ENCODE measurements around the gene WNK2. TPM values are rescaled to one million over a fixed set of nuclear protein-coding genes. Genes with fewer than 3 reads are reported as not detected.

Gene WNK2
- total RNA-seq, 1 donor from 2014 or later, result 6.2 TPM

DNA sequence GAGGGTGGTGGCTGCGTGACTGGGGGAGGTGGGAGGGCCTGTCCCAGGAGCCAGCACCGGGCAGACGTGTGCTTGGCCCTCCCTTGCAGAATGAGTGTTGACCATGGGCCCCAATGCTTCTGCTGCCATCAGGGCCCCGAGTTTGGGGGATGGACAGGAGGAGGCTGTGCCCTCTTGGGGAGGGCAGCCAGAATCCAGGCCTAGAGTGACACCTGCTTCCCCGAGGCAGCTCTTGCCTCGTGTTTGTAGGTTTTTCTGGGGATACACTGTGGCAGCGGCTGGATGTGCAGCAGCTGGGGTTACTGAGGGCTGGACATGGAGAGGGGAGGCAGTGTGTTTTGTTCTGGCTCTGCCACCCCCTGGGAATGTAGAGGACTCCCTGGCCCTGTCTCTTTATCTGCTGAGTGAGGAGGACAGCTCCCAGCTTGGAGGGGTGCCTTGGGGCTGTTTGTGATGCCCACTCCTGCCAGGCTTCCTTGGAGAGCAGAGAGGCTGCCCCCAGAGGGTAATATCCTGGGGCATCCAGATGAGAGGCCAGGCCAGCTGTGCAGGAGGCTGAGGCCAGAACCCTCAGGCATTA is 22.7 kb downstream of the WNK2 start:
- peaks cover 41% of the 10 kb centered on the region for H4K20me1 ChIP-seq (ENCODE audit: low read depth)
- peaks cover 5% of the 10 kb centered on the region for H3K79me2 ChIP-seq (ENCODE audit: low read depth)
- Mint-ChIP-seq H3K27me3 (ENCODE audit: insufficient read depth, low read depth) (peaks cover 7% of the 10 kb centered on the region), H3K27ac (peak overlapping the region; percentile 98), H3K9me3 (no peaks in the 10 kb centered on the region), H3K4me1 (peaks cover 73% of the 10 kb centered on the region), H3K4me3 (peak overlapping the region; percentile 57), H3K36me3 (peaks cover 2% of the 10 kb centered on the region)
- no peaks in the 10 kb centered on the region for H3K9me3 ChIP-seq (ENCODE audit: low read depth)
- no peak overlapping the region for H3K27ac ChIP-seq
- TF ChIP-seq EZH2 (IDR thresholded peaks at IDR 0.05), result no peak
- TF ChIP-seq EZH2phosphoT487 (IDR thresholded peaks at IDR 0.05), result no peak
- TF ChIP-seq, protein P1, sequence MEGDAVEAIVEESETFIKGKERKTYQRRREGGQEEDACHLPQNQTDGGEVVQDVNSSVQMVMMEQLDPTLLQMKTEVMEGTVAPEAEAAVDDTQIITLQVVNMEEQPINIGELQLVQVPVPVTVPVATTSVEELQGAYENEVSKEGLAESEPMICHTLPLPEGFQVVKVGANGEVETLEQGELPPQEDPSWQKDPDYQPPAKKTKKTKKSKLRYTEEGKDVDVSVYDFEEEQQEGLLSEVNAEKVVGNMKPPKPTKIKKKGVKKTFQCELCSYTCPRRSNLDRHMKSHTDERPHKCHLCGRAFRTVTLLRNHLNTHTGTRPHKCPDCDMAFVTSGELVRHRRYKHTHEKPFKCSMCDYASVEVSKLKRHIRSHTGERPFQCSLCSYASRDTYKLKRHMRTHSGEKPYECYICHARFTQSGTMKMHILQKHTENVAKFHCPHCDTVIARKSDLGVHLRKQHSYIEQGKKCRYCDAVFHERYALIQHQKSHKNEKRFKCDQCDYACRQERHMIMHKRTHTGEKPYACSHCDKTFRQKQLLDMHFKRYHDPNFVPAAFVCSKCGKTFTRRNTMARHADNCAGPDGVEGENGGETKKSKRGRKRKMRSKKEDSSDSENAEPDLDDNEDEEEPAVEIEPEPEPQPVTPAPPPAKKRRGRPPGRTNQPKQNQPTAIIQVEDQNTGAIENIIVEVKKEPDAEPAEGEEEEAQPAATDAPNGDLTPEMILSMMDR (IDR thresholded peaks at IDR 0.05), result no peak
- peaks cover 14% of the 10 kb centered on the region for H3F3A ChIP-seq (ENCODE audit: low read depth)
- peaks cover 27% of the 10 kb centered on the region for H3K4me1 ChIP-seq
- H3K36me3 ChIP-seq, result no peaks in the 10 kb centered on the region
- no peak overlapping the region for H2AFZ ChIP-seq (replicated peaks)
- H3K4me3 ChIP-seq, result no peak overlapping the region
- no peak overlapping the region for H3K4me2 ChIP-seq
- no peak overlapping the region for H3K9ac ChIP-seq
- DNase-seq (ENCODE audit: low spot score), result no peak
- H3K27me3 ChIP-seq, result no peaks in the 10 kb centered on the region

DNA sequence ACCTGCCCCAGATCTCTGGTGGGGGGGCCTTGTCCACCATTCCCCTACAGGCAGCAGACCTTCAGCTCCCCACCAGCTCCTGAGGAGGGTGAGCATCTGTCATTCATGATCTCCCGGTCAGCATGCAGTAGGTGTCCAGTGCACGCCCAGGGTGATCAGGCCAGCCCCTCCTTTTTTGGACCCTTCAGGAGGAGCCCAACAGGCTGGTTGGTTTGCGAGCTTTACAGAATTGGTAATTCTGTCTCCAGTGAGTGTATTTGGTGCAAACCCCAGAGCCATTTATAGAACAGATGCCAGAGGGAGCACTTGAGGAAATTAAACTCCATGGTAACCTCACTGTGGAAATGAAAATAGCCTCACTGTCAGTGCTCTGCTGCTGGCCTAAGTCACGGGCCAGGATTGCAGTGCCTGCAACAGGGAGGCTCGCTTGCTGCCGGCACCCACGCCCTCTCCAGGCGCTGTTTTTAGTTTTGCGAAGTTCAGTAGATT is 23.4 kb downstream of the WNK2 start:
- Histone ChIP-seq H2AFZ (replicated peaks) (no peak overlapping the region), H3K27me3 (no peaks in the 10 kb centered on the region), H3K79me2 (ENCODE audit: low read depth) (peaks cover 5% of the 10 kb centered on the region), H3K9me3 (ENCODE audit: low read depth) (no peaks in the 10 kb centered on the region), H3K36me3 (no peaks in the 10 kb centered on the region), H3K27ac (no peak overlapping the region), H3F3A (ENCODE audit: low read depth) (peaks cover 14% of the 10 kb centered on the region), H3K4me1 (peaks cover 27% of the 10 kb centered on the region), H4K20me1 (ENCODE audit: low read depth) (peaks cover 39% of the 10 kb centered on the region), H3K4me3 (no peak overlapping the region), H3K9ac (no peak overlapping the region), H3K4me2 (no peak overlapping the region)
- Mint-ChIP-seq H3K9me3 (no peaks in the 10 kb centered on the region), H3K27ac (peak overlapping the region; percentile 98), H3K4me1 (peaks cover 66% of the 10 kb centered on the region), H3K4me3 (peak overlapping the region; percentile 57), H3K27me3 (ENCODE audit: insufficient read depth, low read depth) (peaks cover 7% of the 10 kb centered on the region), H3K36me3 (peaks cover 2% of the 10 kb centered on the region)
- no peak for TF ChIP-seq EZH2 (IDR thresholded peaks at IDR 0.05)
- TF ChIP-seq EZH2phosphoT487 (IDR thresholded peaks at IDR 0.05), result no peak
- TF ChIP-seq, protein P1 (IDR thresholded peaks at IDR 0.05), result no peak
- DNase-seq (ENCODE audit: low spot score), result no peak

DNA sequence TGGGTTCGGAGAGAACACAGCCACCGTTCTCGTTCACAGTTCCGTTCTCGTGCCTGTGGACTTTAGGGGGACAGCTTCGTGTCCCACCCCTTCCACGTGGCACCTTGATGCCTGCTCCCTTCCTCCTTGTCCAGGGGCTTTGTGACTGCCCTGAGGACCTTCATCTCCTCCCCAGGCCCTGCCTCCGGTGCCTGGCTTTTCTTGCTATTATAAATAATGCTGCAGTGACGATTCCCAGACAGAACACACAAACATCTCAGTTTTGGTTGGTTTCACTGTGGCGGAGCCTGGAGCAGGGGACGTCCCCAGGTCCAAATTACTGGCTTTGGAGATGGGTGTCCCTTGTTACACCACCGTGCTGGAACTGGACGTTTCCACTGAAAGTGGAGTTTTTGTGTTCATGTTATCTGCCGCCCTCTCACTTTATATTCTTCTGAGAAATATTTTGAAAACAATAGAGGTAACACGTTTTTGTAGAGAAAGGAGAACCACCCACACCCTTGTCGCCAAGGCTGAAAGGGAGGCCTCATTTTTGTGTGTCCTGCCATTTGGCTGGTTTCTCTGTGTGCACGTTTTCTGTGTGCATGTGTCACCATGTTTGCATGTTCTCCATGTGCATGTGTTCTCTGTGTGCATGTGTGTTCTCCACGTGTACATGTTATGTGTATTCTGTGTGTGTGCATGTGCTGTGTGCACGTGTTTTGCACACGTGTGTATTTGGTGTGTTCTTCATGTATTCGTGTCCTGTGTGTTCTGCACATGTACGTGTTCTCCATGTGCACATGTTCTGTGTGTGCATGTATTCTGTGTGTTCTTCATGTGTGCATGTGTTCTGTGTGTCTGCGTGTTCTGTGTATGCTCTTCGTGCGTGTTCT is 24.2 kb downstream of the WNK2 start:
- Mint-ChIP-seq H3K36me3 (peaks cover 2% of the 10 kb centered on the region), H3K4me1 (peaks cover 59% of the 10 kb centered on the region)
- H3K9ac ChIP-seq, result no peak overlapping the region

More for the DNA sequence above, 24.2 kb downstream of the WNK2 start:
- Histone ChIP-seq H3K4me2 (no peak overlapping the region), H3K36me3 (no peaks in the 10 kb centered on the region), H3K4me1 (peaks cover 20% of the 10 kb centered on the region), H2AFZ (replicated peaks) (no peak overlapping the region), H4K20me1 (ENCODE audit: low read depth) (peaks cover 32% of the 10 kb centered on the region), H3K27me3 (no peaks in the 10 kb centered on the region), H3K27ac (no peak overlapping the region), H3K9me3 (ENCODE audit: low read depth) (no peaks in the 10 kb centered on the region), H3K79me2 (ENCODE audit: low read depth) (peaks cover 5% of the 10 kb centered on the region), H3F3A (ENCODE audit: low read depth) (peaks cover 14% of the 10 kb centered on the region), H3K4me3 (no peak overlapping the region)
- H3K9me3 Mint-ChIP-seq, result no peaks in the 10 kb centered on the region
- H3K27me3 Mint-ChIP-seq (ENCODE audit: insufficient read depth, low read depth), result peaks cover 8% of the 10 kb centered on the region
- no peak for DNase-seq (ENCODE audit: low spot score)
- TF ChIP-seq EZH2 (IDR thresholded peaks at IDR 0.05) (no peak), EZH2phosphoT487 (IDR thresholded peaks at IDR 0.05) (no peak)
- TF ChIP-seq, protein P1 (IDR thresholded peaks at IDR 0.05), result no peak
- peak overlapping the region; percentile 98 for H3K27ac Mint-ChIP-seq
- peak overlapping the region; percentile 57 for H3K4me3 Mint-ChIP-seq

Measured in neural progenitor cell (in vitro differentiated cells).